ENCODE measurements around the gene HOXA5.

HOXA5 gene

GRCh38 chr7:27108390-27109127 lies 34.9 kb downstream of the HOXA5 start:
- TF ChIP-seq, protein P1, sequence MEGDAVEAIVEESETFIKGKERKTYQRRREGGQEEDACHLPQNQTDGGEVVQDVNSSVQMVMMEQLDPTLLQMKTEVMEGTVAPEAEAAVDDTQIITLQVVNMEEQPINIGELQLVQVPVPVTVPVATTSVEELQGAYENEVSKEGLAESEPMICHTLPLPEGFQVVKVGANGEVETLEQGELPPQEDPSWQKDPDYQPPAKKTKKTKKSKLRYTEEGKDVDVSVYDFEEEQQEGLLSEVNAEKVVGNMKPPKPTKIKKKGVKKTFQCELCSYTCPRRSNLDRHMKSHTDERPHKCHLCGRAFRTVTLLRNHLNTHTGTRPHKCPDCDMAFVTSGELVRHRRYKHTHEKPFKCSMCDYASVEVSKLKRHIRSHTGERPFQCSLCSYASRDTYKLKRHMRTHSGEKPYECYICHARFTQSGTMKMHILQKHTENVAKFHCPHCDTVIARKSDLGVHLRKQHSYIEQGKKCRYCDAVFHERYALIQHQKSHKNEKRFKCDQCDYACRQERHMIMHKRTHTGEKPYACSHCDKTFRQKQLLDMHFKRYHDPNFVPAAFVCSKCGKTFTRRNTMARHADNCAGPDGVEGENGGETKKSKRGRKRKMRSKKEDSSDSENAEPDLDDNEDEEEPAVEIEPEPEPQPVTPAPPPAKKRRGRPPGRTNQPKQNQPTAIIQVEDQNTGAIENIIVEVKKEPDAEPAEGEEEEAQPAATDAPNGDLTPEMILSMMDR (conservative IDR thresholded peaks at IDR 0.05; ENCODE audit: low read depth, low read length), result no peak
- Histone ChIP-seq H3K27me3 (ENCODE audit: insufficient read depth, low read depth) (no peaks in the 10 kb centered on the region), H4K20me1 (ENCODE audit: insufficient read depth) (no peaks in the 10 kb centered on the region), H3K4me1 (ENCODE audit: low read depth, poor library complexity, severe bottlenecking) (no peaks in the 10 kb centered on the region), H2AFZ (ENCODE audit: low read depth) (no peak overlapping the region), H3K4me3 (IDR thresholded peaks at IDR 0.05; ENCODE audit: insufficient read depth, low read depth, low read length) (no peak overlapping the region), H3K79me2 (ENCODE audit: insufficient read depth, low read depth) (no peaks in the 10 kb centered on the region), H3K36me3 (ENCODE audit: insufficient read depth) (no peaks in the 10 kb centered on the region), H3K4me2 (no peak overlapping the region), H3K27ac (no peak overlapping the region), H3K9ac (no peak overlapping the region)

GRCh38 chr7:27107391-27108381 lies 35.8 kb downstream of the HOXA5 start:
- TF ChIP-seq, protein P1 (conservative IDR thresholded peaks at IDR 0.05; ENCODE audit: low read depth, low read length), result no peak
- H3K4me3 ChIP-seq (IDR thresholded peaks at IDR 0.05; ENCODE audit: insufficient read depth, low read depth, low read length), result no peak overlapping the region
- no peak overlapping the region for H3K27ac ChIP-seq
- no peak overlapping the region for H3K4me2 ChIP-seq
- H3K79me2 ChIP-seq (ENCODE audit: insufficient read depth, low read depth), result no peaks in the 10 kb centered on the region
- no peaks in the 10 kb centered on the region for H3K36me3 ChIP-seq (ENCODE audit: insufficient read depth)
- no peaks in the 10 kb centered on the region for H4K20me1 ChIP-seq (ENCODE audit: insufficient read depth)
- H3K27me3 ChIP-seq (ENCODE audit: insufficient read depth, low read depth), result no peaks in the 10 kb centered on the region
- no peaks in the 10 kb centered on the region for H3K4me1 ChIP-seq (ENCODE audit: low read depth, poor library complexity, severe bottlenecking)
- no peak overlapping the region for H3K9ac ChIP-seq
- no peak overlapping the region for H2AFZ ChIP-seq (ENCODE audit: low read depth)

DNA sequence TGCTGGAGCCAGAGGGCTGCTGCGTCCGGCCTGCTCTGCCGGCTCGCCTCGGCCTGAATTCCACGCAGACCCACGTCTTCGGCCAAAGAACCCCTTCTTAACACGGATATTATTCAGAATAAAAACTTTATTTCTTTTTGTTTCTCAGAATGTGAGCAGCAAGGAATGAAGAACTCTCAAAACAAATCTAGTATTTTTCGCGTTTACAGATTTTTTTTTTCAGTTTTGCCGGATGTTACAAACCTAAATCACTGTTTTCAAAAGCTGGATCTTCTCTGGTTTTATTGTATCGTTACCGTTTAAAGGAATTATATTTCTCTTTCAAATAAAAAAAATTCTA lies 36.6 kb downstream of the HOXA5 start:
- H3K36me3 ChIP-seq (ENCODE audit: insufficient read depth), result no peaks in the 10 kb centered on the region
- H3K79me2 ChIP-seq (ENCODE audit: insufficient read depth, low read depth), result no peaks in the 10 kb centered on the region
- H4K20me1 ChIP-seq (ENCODE audit: insufficient read depth), result no peaks in the 10 kb centered on the region
- H3K4me2 ChIP-seq, result no peak overlapping the region
- H3K9ac ChIP-seq, result no peak overlapping the region
- H3K4me1 ChIP-seq (ENCODE audit: low read depth, poor library complexity, severe bottlenecking), result no peaks in the 10 kb centered on the region
- H3K27ac ChIP-seq, result no peak overlapping the region
- H3K27me3 ChIP-seq (ENCODE audit: insufficient read depth, low read depth), result no peaks in the 10 kb centered on the region
- no peak overlapping the region for H3K4me3 ChIP-seq (IDR thresholded peaks at IDR 0.05; ENCODE audit: insufficient read depth, low read depth, low read length)
- no peak overlapping the region for H2AFZ ChIP-seq (ENCODE audit: low read depth)
- TF ChIP-seq, protein P1 (conservative IDR thresholded peaks at IDR 0.05; ENCODE audit: low read depth, low read length), result no peak

- H3K4me2 ChIP-seq, result no peak overlapping the region
- no peaks in the 10 kb centered on the region for H3K27me3 ChIP-seq (ENCODE audit: insufficient read depth, low read depth)
- TF ChIP-seq, protein P1 (conservative IDR thresholded peaks at IDR 0.05; ENCODE audit: low read depth, low read length), result no peak
- H4K20me1 ChIP-seq (ENCODE audit: insufficient read depth), result no peaks in the 10 kb centered on the region
- H3K27ac ChIP-seq, result no peak overlapping the region
- no peaks in the 10 kb centered on the region for H3K36me3 ChIP-seq (ENCODE audit: insufficient read depth)
- H3K4me1 ChIP-seq (ENCODE audit: low read depth, poor library complexity, severe bottlenecking), result no peaks in the 10 kb centered on the region
- H3K79me2 ChIP-seq (ENCODE audit: insufficient read depth, low read depth), result no peaks in the 10 kb centered on the region
- no peak overlapping the region for H3K9ac ChIP-seq
- no peak overlapping the region for H2AFZ ChIP-seq (ENCODE audit: low read depth)
- no peak overlapping the region for H3K4me3 ChIP-seq (IDR thresholded peaks at IDR 0.05; ENCODE audit: insufficient read depth, low read depth, low read length)
Observed at GRCh38 chr7:27106181-27106900, 37.1 kb downstream of the HOXA5 start.

Measured in KMS-11 (cell line).